Mammary epithelial cell (primary cell): ENCODE results near the gene C19orf33.

Experiments
- EZH2 ChIP-seq: IDR thresholded peaks from 2 replicates; pipeline ENCODE4 v1.6.1; 2012; ENCODE audit warnings: low read length, inconsistent platforms, borderline replicate concordance
- TF ChIP-seq, protein P1 (sequence below), 2 donors: IDR thresholded peaks in 1 of 2; conservative IDR thresholded peaks in 1 of 2; 2 replicates each; pipeline ENCODE4 v1.5.1; 2011 to 2012; ENCODE audit warnings: inconsistent platforms in 2 of 2, low read length in 2 of 2, mild to moderate bottlenecking in 2 of 2, control low read depth in 1 of 2, low read depth in 1 of 2; ENCODE audit not compliant: insufficient read depth in 1 of 2; ENCODE audit errors: extremely low read depth in 1 of 2

DNA sequence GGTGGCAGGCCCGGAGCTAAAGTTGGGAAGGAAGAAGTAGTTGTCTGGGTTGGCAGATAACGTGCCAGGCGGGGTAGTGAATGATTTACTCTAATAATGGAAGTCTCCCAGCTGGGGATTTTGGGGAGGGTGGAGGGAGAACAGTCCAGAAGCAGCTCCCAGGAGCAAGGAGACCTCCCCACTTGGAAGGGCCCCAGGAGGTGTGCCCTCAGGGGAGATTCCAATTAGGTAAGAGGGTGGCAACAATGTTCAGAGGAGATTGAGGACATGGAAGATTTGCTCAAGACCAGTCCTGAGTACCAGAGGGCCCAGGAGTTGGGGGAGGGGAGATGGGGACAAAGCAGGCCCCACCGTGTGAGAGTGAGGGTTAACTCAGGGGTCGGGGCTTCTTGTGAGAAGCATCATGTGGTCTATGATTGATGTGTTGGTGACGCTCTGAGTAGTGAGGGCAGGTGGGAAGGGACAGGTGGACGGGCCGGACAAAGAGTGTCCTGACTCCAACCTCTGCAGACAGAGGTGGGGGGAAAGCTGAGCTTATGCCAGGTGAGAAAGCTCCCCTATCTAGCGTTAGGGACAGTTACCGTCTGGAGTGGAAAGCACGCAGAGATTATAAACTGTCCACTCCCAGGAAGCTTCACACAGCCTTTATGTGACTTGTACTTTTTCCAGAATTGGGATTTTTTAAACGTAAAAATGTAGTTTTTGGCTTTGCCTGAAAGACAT, 36.1 kb upstream of the C19orf33 start:
- TF ChIP-seq, protein P1, sequence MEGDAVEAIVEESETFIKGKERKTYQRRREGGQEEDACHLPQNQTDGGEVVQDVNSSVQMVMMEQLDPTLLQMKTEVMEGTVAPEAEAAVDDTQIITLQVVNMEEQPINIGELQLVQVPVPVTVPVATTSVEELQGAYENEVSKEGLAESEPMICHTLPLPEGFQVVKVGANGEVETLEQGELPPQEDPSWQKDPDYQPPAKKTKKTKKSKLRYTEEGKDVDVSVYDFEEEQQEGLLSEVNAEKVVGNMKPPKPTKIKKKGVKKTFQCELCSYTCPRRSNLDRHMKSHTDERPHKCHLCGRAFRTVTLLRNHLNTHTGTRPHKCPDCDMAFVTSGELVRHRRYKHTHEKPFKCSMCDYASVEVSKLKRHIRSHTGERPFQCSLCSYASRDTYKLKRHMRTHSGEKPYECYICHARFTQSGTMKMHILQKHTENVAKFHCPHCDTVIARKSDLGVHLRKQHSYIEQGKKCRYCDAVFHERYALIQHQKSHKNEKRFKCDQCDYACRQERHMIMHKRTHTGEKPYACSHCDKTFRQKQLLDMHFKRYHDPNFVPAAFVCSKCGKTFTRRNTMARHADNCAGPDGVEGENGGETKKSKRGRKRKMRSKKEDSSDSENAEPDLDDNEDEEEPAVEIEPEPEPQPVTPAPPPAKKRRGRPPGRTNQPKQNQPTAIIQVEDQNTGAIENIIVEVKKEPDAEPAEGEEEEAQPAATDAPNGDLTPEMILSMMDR (conservative IDR thresholded peaks at IDR 0.05 in 1 of 2, IDR thresholded peaks at IDR 0.05 in 1 of 2; ENCODE audit: extremely low read depth in 1 of 2, insufficient read depth in 1 of 2, low read depth in 1 of 2, low read length in 2 of 2) = no peak
- TF ChIP-seq EZH2 = no peak
